ENCODE data around the gene PARD6G. TPM values are rescaled to one million over a fixed set of nuclear protein-coding genes. Genes with fewer than 3 reads are reported as not detected.

PARD6G gene
- total and polyA plus RNA-seq, 2 of the 13 experiments (the other 11 are each of a cell fraction or from before 2014, with no cell fraction given) = 3.6 to 7.4 TPM

DNA sequence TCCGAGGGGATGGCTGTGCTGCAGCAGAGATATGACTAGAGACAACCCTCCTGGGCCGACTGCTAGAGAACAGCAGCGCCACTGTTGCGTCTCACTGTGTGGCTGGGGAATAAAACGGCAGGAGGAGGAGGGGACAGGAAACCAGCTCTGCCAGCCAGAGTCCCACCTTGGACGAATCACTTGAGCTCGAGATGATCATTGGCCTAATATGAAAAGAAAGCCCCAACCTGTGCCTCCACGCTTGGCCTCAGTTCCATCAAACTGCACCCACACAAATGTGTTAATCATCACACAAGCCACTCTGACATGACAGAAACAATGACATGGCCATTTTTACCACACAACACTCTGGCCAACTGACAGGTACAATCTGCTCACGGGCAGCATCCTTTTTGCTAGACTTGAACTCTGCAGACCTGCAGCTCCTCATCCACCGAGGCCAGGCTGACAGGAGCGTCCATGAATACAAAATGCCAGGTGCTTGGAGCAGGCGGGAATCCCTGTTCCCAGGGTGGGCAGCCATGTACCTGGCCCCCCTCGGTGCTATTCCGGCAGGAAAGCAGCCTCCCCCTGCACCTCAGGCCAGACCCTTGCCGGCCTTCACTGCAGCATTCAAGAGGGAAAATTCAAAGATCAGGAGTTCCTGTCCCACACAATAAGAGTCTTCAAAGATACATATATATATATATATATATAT is 52.3 kb downstream of the PARD6G start:
- CTCF ChIA-PET (ENCODE audit: low intra/inter-chr PET ratio, low total read pairs) = no interaction called here
- Histone ChIP-seq H3K9me3 (ENCODE audit: low read length) (no peaks in the 10 kb centered on the region), H3K4me1 (ENCODE audit: insufficient read depth, low read length) (peaks cover 19% of the 10 kb centered on the region), H3K9ac (ENCODE audit: insufficient read depth, low read depth, low read length) (no peak overlapping the region), H3K4me3 (replicated peaks in 1 of 3; ENCODE audit: insufficient read depth in 1 of 3, low read depth in 2 of 3, low read length in 3 of 3) (no peak overlapping the region), H3K27me3 (ENCODE audit: control insufficient read depth in 1 of 2, insufficient read depth in 2 of 2, low read length in 2 of 2) (no peaks in the 10 kb centered on the region), H3K27ac (ENCODE audit: extremely low read length, insufficient read depth, low read length) (no peak overlapping the region), H4K20me1 (ENCODE audit: insufficient read depth, low read length) (no peaks in the 10 kb centered on the region), H2AFZ (ENCODE audit: low read length) (no peak overlapping the region), H3K79me2 (ENCODE audit: insufficient read depth, low read length) (no peaks in the 10 kb centered on the region), H3K36me3 (replicated peaks in 1 of 2; ENCODE audit: control insufficient read depth in 1 of 2, insufficient read depth in 2 of 2, low read length in 2 of 2) (no peaks in the 10 kb centered on the region), H3K4me2 (ENCODE audit: low read depth, low read length) (no peak overlapping the region)
- 90% methylated on average over 11 of the region's 15 CpGs for WGBS (ENCODE audit: low lambda C conversion rate)
- ATAC-seq = no peak
- intact Hi-C loops (cut with micrococcal nuclease; ENCODE audit: unreplicated experiment) (no loop called here), in situ Hi-C loops (cut with HindIII; ENCODE audit: extremely low pct_ligation_motif_present, low pct_unique_long_range_greater_than_20kb) (no loop called here)
- BruUV-seq (replicated peaks) = no TSS peak
- POLR2A ChIA-PET = no interaction called here
- FAIRE-seq = no peak
- no peak for DNase-seq (ENCODE audit: low spot score)
- TF ChIP-seq ZNF441 (CRISPR knock-in tag; IDR thresholded peaks at IDR 0.05; ENCODE audit: borderline replicate concordance) (no peak), ZNF550 (CRISPR knock-in tag; IDR thresholded peaks at IDR 0.05; ENCODE audit: borderline replicate concordance) (no peak), MEIS1 (CRISPR knock-in tag; IDR thresholded peaks at IDR 0.05; ENCODE audit: borderline replicate concordance) (no peak)

DNA sequence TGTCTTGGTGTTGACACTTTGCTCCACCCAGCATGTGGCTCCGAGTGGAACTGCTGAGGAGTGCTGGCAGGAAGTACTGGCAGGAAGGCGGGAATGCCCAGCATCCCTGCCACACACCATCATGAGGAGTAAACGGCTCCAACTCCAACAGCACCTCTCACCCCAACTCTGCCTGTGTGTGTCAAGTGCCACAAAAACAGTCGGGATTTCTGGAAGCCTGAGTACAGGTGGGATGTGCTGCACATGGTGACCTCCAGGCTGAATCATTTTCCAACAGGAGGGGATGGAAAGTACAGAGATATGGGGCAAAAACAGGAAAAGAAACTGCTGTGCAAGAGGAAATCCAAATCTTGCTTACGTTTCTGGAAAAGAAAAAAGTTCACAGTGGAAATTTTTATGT is 53.6 kb downstream of the PARD6G start:
- no peak overlapping the region for H3K9ac ChIP-seq (ENCODE audit: insufficient read depth, low read depth, low read length)
- POLR2A ChIA-PET = no interaction called here
- no peaks in the 10 kb centered on the region for H4K20me1 ChIP-seq (ENCODE audit: insufficient read depth, low read length)
- H3K27me3 ChIP-seq (ENCODE audit: control insufficient read depth in 1 of 2, insufficient read depth in 2 of 2, low read length in 2 of 2) = no peaks in the 10 kb centered on the region
- no peak for TF ChIP-seq ZNF557 (CRISPR knock-in tag; IDR thresholded peaks at IDR 0.05)
- H3K4me3 ChIP-seq (replicated peaks in 1 of 3; ENCODE audit: insufficient read depth in 1 of 3, low read depth in 2 of 3, low read length in 3 of 3) = no peak overlapping the region
- no TSS peak for BruUV-seq (replicated peaks)
- no peaks in the 10 kb centered on the region for H3K9me3 ChIP-seq (ENCODE audit: low read length)
- CTCF ChIA-PET (ENCODE audit: low intra/inter-chr PET ratio, low total read pairs) = no interaction called here
- no peak overlapping the region for H3K4me2 ChIP-seq (ENCODE audit: low read depth, low read length)
- 92% methylated on average over 5 of the region's 5 CpGs for WGBS (ENCODE audit: low lambda C conversion rate)
- intact Hi-C loops (cut with micrococcal nuclease; ENCODE audit: unreplicated experiment) = no loop called here
- H2AFZ ChIP-seq (ENCODE audit: low read length) = no peak overlapping the region
- peaks cover 11% of the 10 kb centered on the region for H3K4me1 ChIP-seq (ENCODE audit: insufficient read depth, low read length)
- DNase-seq (ENCODE audit: low spot score) (no peak), FAIRE-seq (no peak), ATAC-seq (no peak)
- no peaks in the 10 kb centered on the region for H3K36me3 ChIP-seq (replicated peaks in 1 of 2; ENCODE audit: control insufficient read depth in 1 of 2, insufficient read depth in 2 of 2, low read length in 2 of 2)
- no peaks in the 10 kb centered on the region for H3K79me2 ChIP-seq (ENCODE audit: insufficient read depth, low read length)
- no peak overlapping the region for H3K27ac ChIP-seq (ENCODE audit: extremely low read length, insufficient read depth, low read length)
- in situ Hi-C loops (cut with HindIII; ENCODE audit: extremely low pct_ligation_motif_present, low pct_unique_long_range_greater_than_20kb) = no loop called here

Data from HepG2 (cell line).